ENCODE measurements around the gene RAB6D. TPM values are rescaled to one million over a fixed set of nuclear protein-coding genes. Genes with fewer than 3 reads are reported as not detected.
"Not testable (repeated sequence)": the region's sequence is repeated elsewhere in the genome, so short reads cannot be mapped to it uniquely, and the experiment has no call there.

RAB6D gene
- total RNA-seq, 1 experiment from 2014 or later: not detected

GRCh38 chr2:131388834-131389233, 24.9 kb upstream of the RAB6D start:
- not testable (repeated sequence) for DNase-seq; H3K4me3 ChIP-seq (ENCODE audit: low read length); H3K79me2 ChIP-seq (ENCODE audit: low read length); H4K20me1 ChIP-seq (ENCODE audit: insufficient read depth, low read depth, low read length); H2AFZ ChIP-seq (ENCODE audit: low read length); H3K9me2 ChIP-seq (replicated peaks; ENCODE audit: insufficient read depth, low read length); H3K36me3 ChIP-seq (ENCODE audit: insufficient read depth, low read length); H3K4me1 ChIP-seq (ENCODE audit: low read length); H3K27me3 ChIP-seq (ENCODE audit: low read length); H3K9ac ChIP-seq (ENCODE audit: low read length); H3K9me3 ChIP-seq (ENCODE audit: low read length); H3K27ac ChIP-seq (ENCODE audit: low read length); H3K4me2 ChIP-seq (ENCODE audit: low read depth, low read length, poor library complexity, severe bottlenecking)

GRCh38 chr2:131373111-131373510, 9.1 kb upstream of the RAB6D start:
- not testable (repeated sequence) for H3K9me2 ChIP-seq (replicated peaks; ENCODE audit: insufficient read depth, low read length); H3K27me3 ChIP-seq (ENCODE audit: low read length); H3K4me1 ChIP-seq (ENCODE audit: low read length); H3K36me3 ChIP-seq (ENCODE audit: insufficient read depth, low read length); H2AFZ ChIP-seq (ENCODE audit: low read length); H3K4me3 ChIP-seq (ENCODE audit: low read length); H3K9ac ChIP-seq (ENCODE audit: low read length); H3K27ac ChIP-seq (ENCODE audit: low read length); H4K20me1 ChIP-seq (ENCODE audit: insufficient read depth, low read depth, low read length); DNase-seq; H3K9me3 ChIP-seq (ENCODE audit: low read length); H3K4me2 ChIP-seq (ENCODE audit: low read depth, low read length, poor library complexity, severe bottlenecking); H3K79me2 ChIP-seq (ENCODE audit: low read length)

- Histone ChIP-seq H3K9me2 (replicated peaks; ENCODE audit: insufficient read depth, low read length) (no peaks in the 10 kb centered on the region), H2AFZ (ENCODE audit: low read length) (no peak overlapping the region)
- DNase-seq: no peak
Measured at GRCh38 chr2:131369954-131370353, 6.0 kb upstream of the RAB6D start.

GRCh38 chr2:131368493-131369066, 4.6 kb upstream of the RAB6D start:
- not testable (repeated sequence) for H3K4me1 ChIP-seq (ENCODE audit: low read length); H2AFZ ChIP-seq (ENCODE audit: low read length); H3K36me3 ChIP-seq (ENCODE audit: insufficient read depth, low read length); H4K20me1 ChIP-seq (ENCODE audit: insufficient read depth, low read depth, low read length); H3K4me2 ChIP-seq (ENCODE audit: low read depth, low read length, poor library complexity, severe bottlenecking); H3K27ac ChIP-seq (ENCODE audit: low read length); H3K9me3 ChIP-seq (ENCODE audit: low read length); H3K4me3 ChIP-seq (ENCODE audit: low read length); H3K9ac ChIP-seq (ENCODE audit: low read length); H3K27me3 ChIP-seq (ENCODE audit: low read length); DNase-seq; H3K79me2 ChIP-seq (ENCODE audit: low read length); H3K9me2 ChIP-seq (replicated peaks; ENCODE audit: insufficient read depth, low read length)

More at GRCh38 chr2:131369954-131370353, 6.0 kb upstream of the RAB6D start:
- no peaks in the 10 kb centered on the region for H3K79me2 ChIP-seq (ENCODE audit: low read length)
- no peaks in the 10 kb centered on the region for H4K20me1 ChIP-seq (ENCODE audit: insufficient read depth, low read depth, low read length)
- H3K9ac ChIP-seq (ENCODE audit: low read length): no peak overlapping the region
- no peaks in the 10 kb centered on the region for H3K4me1 ChIP-seq (ENCODE audit: low read length)
- no peak overlapping the region for H3K4me3 ChIP-seq (ENCODE audit: low read length)
- no peak overlapping the region for H3K27ac ChIP-seq (ENCODE audit: low read length)
- H3K36me3 ChIP-seq (ENCODE audit: insufficient read depth, low read length): no peaks in the 10 kb centered on the region
- H3K4me2 ChIP-seq (ENCODE audit: low read depth, low read length, poor library complexity, severe bottlenecking): no peak overlapping the region
- no peaks in the 10 kb centered on the region for H3K27me3 ChIP-seq (ENCODE audit: low read length)
- H3K9me3 ChIP-seq (ENCODE audit: low read length): no peaks in the 10 kb centered on the region

GRCh38 chr2:131367352-131367751, 3.4 kb upstream of the RAB6D start:
- Histone ChIP-seq H3K9ac (ENCODE audit: low read length) (no peak overlapping the region), H3K4me2 (ENCODE audit: low read depth, low read length, poor library complexity, severe bottlenecking) (no peak overlapping the region), H3K79me2 (ENCODE audit: low read length) (no peaks in the 10 kb centered on the region), H4K20me1 (ENCODE audit: insufficient read depth, low read depth, low read length) (no peaks in the 10 kb centered on the region), H3K36me3 (ENCODE audit: insufficient read depth, low read length) (no peaks in the 10 kb centered on the region), H3K4me3 (ENCODE audit: low read length) (no peak overlapping the region), H3K27ac (ENCODE audit: low read length) (no peak overlapping the region), H2AFZ (ENCODE audit: low read length) (no peak overlapping the region), H3K27me3 (ENCODE audit: low read length) (no peaks in the 10 kb centered on the region), H3K4me1 (ENCODE audit: low read length) (no peaks in the 10 kb centered on the region), H3K9me2 (replicated peaks; ENCODE audit: insufficient read depth, low read length) (no peaks in the 10 kb centered on the region), H3K9me3 (ENCODE audit: low read length) (no peaks in the 10 kb centered on the region)
- DNase-seq: no peak

- no peak overlapping the region for H3K4me2 ChIP-seq (ENCODE audit: low read depth, low read length, poor library complexity, severe bottlenecking)
- H3K4me3 ChIP-seq (ENCODE audit: low read length): no peak overlapping the region
- no peak overlapping the region for H3K9ac ChIP-seq (ENCODE audit: low read length)
- H3K79me2 ChIP-seq (ENCODE audit: low read length): no peaks in the 10 kb centered on the region
- no peaks in the 10 kb centered on the region for H3K36me3 ChIP-seq (ENCODE audit: insufficient read depth, low read length)
- H2AFZ ChIP-seq (ENCODE audit: low read length): no peak overlapping the region
- no peaks in the 10 kb centered on the region for H3K4me1 ChIP-seq (ENCODE audit: low read length)
- no peak for DNase-seq
- H3K9me3 ChIP-seq (ENCODE audit: low read length): no peaks in the 10 kb centered on the region
- H3K27me3 ChIP-seq (ENCODE audit: low read length): no peaks in the 10 kb centered on the region
- no peaks in the 10 kb centered on the region for H3K9me2 ChIP-seq (replicated peaks; ENCODE audit: insufficient read depth, low read length)
- H3K27ac ChIP-seq (ENCODE audit: low read length): no peak overlapping the region
- no peaks in the 10 kb centered on the region for H4K20me1 ChIP-seq (ENCODE audit: insufficient read depth, low read depth, low read length)
Measured at GRCh38 chr2:131366643-131367042, 2.7 kb upstream of the RAB6D start.

GRCh38 chr2:131365452-131365851, 1.5 kb upstream of the RAB6D start:
- no peak overlapping the region for H3K27ac ChIP-seq (ENCODE audit: low read length)
- no peak overlapping the region for H2AFZ ChIP-seq (ENCODE audit: low read length)
- no peaks in the 10 kb centered on the region for H3K9me3 ChIP-seq (ENCODE audit: low read length)
- no peaks in the 10 kb centered on the region for H3K27me3 ChIP-seq (ENCODE audit: low read length)
- H3K4me1 ChIP-seq (ENCODE audit: low read length): no peaks in the 10 kb centered on the region
- H3K9me2 ChIP-seq (replicated peaks; ENCODE audit: insufficient read depth, low read length): no peaks in the 10 kb centered on the region
- no peaks in the 10 kb centered on the region for H3K79me2 ChIP-seq (ENCODE audit: low read length)
- no peak overlapping the region for H3K4me3 ChIP-seq (ENCODE audit: low read length)
- no peak overlapping the region for H3K4me2 ChIP-seq (ENCODE audit: low read depth, low read length, poor library complexity, severe bottlenecking)
- no peak overlapping the region for H3K9ac ChIP-seq (ENCODE audit: low read length)
- H3K36me3 ChIP-seq (ENCODE audit: insufficient read depth, low read length): no peaks in the 10 kb centered on the region
- H4K20me1 ChIP-seq (ENCODE audit: insufficient read depth, low read depth, low read length): no peaks in the 10 kb centered on the region
- no peak for DNase-seq

GRCh38 chr2:131363213-131363612, 755 bp downstream of the RAB6D start:
- DNase-seq: not testable (repeated sequence)

GRCh38 chr2:131361773-131362172, 2.2 kb downstream of the RAB6D start:
- not testable (repeated sequence) for H3K9ac ChIP-seq (ENCODE audit: low read length); H3K9me3 ChIP-seq (ENCODE audit: low read length); H4K20me1 ChIP-seq (ENCODE audit: insufficient read depth, low read depth, low read length); H3K27ac ChIP-seq (ENCODE audit: low read length); H3K9me2 ChIP-seq (replicated peaks; ENCODE audit: insufficient read depth, low read length); H3K36me3 ChIP-seq (ENCODE audit: insufficient read depth, low read length); H3K79me2 ChIP-seq (ENCODE audit: low read length); H3K4me1 ChIP-seq (ENCODE audit: low read length); H3K4me2 ChIP-seq (ENCODE audit: low read depth, low read length, poor library complexity, severe bottlenecking); H3K4me3 ChIP-seq (ENCODE audit: low read length); H3K27me3 ChIP-seq (ENCODE audit: low read length); H2AFZ ChIP-seq (ENCODE audit: low read length)
- DNase-seq: peak; percentile 46

More at GRCh38 chr2:131363213-131363612, 755 bp downstream of the RAB6D start:
- H3K4me3 ChIP-seq (ENCODE audit: low read length); H3K27me3 ChIP-seq (ENCODE audit: low read length); H3K9me2 ChIP-seq (replicated peaks; ENCODE audit: insufficient read depth, low read length); H2AFZ ChIP-seq (ENCODE audit: low read length); H3K4me2 ChIP-seq (ENCODE audit: low read depth, low read length, poor library complexity, severe bottlenecking); H3K9ac ChIP-seq (ENCODE audit: low read length); H3K79me2 ChIP-seq (ENCODE audit: low read length); H3K27ac ChIP-seq (ENCODE audit: low read length); H3K4me1 ChIP-seq (ENCODE audit: low read length); H3K9me3 ChIP-seq (ENCODE audit: low read length); H3K36me3 ChIP-seq (ENCODE audit: insufficient read depth, low read length); H4K20me1 ChIP-seq (ENCODE audit: insufficient read depth, low read depth, low read length): not testable (repeated sequence)
